ENCODE measurements around the gene ANKRD33.
"Not testable (repeated sequence)": the region's sequence is repeated elsewhere in the genome, so short reads cannot be mapped to it uniquely, and the experiment has no call there.

The ANKRD33 gene

DNA sequence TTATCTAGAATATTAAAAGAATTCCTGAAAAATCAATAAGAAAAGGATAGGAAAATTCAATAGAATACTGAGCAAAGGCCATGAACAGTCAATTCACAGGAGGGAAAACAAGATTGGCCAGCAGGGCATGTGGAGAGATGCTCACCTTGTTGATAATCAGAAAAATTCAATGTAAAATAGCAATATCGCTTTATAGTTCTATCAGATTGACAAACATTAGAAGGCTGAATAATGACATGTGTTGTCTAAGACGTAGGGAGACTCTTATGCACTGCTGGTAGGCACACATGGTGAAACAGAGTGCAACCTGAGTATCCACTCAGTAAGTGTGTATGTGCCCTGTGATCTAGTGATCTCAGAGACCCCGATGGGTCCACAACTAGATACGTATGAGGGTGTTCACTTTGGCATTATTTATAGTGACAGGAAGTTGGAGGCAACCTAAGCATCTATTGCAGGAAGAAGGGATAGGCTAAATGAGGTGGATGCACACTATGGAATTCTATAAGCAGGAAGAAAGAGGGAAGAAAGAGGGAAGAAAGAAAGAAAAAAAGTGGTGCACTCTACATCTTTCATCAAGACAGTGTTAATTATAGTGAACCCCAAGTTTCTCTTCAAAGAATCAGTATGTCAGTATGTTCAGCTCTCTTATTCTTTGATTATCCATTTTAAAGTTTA is 3.8 kb upstream of the ANKRD33 start:
- DNase-seq = no peak

DNA sequence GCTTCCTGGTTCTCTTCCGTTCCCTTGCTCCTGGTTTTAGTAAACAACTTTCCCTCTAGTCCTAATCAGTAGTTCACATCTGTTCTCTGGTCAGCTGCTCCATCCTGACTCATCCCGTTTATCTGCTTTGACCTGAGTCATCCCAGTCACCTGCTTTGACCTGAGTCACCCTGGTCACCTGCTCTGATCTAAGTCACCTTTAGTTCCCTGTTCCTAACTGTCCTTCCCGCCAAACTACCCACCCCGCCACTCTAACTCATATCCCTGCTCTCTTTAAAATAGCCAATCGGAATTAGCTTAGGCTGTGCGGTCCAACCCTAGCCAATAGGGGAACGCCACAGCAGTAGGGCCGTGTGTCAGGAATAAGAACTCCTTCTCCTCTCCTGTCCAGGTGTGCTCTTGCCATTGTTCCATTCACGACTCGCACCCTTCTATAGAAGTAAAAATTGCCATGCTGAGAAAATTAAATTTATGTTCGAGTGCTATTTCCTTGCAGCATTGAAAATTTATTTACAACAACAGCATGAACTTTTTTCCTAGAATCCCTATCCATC is 3.1 kb upstream of the ANKRD33 start:
- DNase-seq = no peak

DNA sequence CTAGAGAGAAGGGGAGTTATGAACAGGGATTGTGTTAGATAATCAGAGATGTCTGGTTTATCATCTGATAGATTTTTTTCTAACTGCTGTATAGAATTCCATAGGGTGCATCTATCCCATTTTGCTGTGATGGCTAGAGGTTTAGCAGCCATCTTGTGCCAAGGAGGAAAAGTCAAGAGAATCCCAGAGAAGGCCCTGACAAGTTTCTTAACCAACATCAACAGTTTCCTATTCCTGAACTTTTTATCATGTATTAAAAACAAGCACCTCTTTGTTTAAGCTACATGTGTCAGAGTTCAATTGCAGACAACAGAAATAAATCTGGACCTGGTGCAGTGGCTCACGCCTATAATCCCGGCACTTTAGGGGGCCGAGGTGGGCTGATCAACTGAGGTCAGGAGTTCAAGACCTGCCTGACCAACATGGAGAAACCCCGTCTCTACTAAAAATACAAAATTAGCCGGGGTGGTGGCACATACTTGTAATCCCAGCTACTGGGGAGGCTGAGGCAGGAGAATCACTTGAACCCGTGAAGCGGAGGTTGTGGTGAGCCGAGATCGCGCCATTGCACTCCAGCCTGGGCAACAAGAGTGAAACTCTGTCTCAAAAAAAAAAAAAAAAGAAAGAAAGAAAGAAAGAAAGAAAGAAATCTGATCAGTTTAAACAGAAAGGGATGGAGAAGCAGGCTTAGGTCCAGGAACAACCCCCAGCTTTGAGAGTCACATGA is 2.4 kb upstream of the ANKRD33 start:
- DNase-seq = not testable (repeated sequence)

DNA sequence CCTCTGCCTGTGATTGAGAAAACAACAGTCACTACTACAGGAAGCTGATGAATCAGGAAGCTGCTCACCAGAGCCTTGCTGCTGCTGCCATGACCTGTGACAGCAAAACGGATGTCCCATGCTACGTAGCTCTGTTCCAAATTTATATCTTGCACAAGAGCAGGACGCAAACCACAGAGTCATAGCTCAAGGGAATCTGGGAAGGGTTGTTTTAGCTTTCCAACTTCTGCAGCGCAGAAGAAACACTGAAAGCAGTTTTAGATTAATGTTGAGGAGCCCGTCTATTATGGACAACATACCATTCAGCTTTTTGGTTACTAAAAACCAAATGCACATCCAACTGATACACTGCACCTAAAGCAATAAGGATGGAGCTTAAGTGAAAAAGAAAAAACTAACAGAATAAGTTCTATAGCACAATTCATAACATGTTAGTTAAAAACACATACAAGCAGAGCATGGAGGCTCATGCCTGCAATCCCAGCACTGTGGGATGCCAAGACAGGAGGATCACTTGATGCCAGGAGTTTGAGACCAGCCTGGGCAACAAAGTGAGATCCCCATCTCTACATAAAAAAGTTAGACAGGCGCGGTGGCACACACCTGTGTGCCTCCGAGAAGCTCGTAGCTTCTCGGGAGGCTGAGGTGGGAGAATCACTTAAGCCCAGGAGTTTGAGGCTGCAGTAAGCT is 1.7 kb upstream of the ANKRD33 start:
- no peak for DNase-seq

DNA sequence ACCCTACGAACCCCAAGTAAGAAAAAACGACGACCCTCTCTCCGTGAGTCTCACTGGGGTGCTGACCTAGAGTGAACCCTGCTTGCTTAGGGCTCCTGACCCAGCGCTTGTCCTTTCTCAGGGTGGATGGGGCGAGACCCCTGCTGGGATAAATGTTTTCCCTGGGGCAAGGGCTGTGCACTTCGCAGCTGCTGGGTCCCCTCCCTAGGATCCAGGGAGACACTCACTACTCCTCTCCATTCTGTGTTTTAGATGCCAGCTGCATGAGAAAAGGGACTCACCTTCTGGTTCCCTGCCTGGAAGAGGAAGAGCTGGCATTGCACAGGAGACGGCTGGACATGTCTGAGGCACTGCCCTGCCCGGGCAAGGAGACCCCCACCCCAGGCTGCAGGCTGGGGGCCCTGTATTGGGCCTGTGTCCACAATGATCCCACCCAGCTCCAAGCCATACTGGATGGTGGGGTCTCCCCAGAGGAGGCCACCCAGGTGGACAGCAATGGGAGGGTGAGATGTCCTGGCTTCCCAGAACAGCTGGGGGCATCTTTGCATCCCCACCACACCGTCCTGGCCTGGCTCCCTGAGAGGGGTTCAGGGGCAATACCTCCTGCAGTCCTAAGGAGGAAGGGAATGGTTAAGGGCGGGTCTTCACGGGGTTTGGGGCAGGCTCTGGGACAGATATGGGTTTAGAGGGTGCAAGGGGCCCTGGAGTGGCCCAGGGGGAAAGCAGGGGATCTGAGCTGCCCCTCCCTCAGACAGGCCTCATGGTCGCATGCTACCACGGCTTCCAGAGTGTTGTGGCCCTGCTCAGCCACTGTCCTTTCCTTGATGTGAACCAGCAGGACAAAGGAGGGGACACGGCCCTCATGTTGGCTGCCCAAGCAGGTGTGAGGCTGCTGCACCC is 663 bp downstream of the ANKRD33 start:
- no peak for DNase-seq

DNA sequence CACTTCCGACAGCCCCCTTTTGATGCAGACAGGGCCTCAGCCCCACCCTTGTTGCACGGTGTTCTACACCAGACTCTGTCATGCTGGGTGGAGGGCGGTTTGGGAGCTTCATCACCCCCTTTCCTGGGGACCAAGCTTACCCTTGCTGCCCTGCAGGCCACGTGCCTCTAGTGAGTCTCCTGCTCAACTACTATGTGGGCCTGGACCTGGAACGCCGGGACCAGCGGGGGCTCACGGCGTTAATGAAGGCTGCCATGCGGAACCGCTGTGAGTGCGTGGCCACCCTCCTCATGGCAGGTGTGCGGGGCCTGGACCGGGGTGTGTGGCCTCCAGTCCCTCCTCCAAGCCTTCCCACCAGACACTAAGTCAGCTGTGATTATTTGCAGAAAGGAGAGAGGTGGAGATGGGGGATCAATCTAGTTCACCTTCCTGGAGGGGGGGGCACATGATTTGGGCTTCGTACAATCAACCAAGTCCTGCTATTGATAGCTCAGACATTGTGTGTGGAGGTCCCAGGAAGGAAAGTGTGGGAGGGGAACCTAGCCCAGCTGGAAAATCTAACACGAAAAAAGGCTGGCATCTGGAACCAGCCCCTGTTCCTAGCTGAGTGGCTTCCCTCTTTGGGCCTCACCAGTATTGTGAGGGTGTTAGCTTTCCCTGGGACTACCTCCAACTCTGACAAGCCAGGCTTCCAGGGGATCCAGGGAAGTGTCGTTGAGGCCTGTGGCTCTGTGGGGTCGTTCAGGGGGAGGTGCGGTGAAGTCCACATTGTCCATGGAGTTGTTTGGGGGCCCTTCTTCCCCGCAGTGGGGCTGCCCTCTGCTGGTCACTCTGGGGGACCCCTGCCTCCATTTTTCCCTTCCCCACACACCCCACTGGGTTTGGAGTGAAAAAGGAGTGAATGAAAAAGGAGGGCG is 1.6 kb downstream of the ANKRD33 start:
- DNase-seq = no peak

DNA sequence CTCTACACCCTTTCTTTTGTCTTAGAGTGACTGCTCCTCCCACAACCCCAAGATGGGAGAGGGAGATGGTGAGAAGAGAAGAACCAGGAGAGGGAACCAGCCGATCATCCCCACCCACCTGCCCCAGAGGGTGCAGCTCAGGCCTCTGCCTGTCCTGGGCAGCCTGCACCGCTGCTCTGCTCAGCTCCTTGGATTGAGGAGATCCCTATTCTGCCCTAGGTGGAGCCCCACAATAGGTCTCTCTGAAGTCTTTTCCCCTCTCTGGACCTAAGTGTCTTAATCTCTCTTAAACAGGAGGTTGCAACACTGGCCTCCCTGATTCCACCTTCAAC is 2.2 kb downstream of the ANKRD33 start:
- DNase-seq = no peak

DNA sequence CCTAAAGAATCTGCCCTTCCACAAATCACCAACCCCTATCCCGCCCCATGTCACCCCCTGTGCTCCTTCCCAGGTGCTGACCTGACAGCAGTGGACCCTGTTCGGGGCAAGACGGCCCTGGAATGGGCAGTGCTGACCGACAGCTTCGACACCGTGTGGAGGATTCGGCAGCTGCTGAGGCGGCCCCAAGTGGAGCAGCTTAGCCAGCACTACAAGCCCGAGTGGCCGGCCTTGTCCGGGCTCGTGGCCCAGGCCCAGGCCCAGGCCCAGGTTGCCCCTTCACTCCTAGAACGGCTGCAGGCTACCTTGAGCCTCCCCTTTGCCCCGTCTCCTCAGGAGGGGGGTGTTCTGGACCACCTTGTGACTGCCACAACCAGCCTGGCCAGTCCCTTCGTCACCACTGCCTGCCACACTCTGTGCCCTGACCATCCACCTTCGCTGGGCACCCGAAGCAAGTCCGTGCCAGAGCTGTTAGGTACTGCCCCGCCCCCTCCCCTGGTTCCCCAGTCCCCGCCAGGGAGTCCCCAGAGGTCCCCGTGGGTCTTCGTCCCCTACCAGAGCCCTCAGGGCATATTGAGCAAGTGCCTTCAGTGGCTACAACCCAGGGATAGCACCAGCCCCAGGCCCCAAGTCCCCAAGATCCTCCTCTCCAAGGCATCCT is 2.7 kb downstream of the ANKRD33 start:
- no peak for DNase-seq

DNA sequence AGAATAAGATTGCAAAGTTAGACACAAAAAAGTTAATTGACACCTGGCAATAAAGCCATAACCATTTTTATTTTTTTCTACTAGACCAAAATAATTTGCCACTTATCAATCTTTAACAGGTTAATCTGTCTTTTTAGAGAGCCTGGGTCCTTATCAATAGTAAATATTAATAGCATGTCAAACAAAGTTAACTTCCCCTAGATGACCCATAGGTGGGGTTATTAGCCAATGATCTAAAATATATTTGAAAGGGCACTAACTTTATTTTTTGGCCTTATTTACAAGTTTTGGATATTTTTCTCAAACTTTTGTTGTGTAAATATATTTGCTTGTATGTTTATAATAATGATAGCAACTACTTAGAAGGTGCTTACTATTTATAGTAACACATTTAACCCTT is 3.9 kb downstream of the ANKRD33 start:
- DNase-seq = no peak

DNA sequence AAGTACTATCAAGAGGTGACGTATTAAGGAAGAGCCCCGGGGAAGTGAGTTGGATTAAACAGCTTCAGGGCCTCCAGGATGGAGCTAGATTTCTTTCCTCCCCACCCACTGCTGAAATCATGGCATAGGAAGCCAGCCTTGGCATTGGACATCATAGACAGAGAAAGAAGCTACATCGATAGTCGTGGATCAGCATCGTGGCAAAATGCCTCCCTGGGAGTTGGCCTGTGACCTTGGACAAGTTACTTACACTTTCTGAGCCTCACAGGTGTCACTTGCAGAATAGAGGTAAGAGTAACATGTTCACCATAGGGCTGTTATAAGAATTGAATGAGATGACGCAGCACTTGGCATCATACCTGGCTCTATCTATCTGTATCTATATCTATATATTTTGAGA is 5.9 kb downstream of the ANKRD33 start:
- DNase-seq = no peak

DNA sequence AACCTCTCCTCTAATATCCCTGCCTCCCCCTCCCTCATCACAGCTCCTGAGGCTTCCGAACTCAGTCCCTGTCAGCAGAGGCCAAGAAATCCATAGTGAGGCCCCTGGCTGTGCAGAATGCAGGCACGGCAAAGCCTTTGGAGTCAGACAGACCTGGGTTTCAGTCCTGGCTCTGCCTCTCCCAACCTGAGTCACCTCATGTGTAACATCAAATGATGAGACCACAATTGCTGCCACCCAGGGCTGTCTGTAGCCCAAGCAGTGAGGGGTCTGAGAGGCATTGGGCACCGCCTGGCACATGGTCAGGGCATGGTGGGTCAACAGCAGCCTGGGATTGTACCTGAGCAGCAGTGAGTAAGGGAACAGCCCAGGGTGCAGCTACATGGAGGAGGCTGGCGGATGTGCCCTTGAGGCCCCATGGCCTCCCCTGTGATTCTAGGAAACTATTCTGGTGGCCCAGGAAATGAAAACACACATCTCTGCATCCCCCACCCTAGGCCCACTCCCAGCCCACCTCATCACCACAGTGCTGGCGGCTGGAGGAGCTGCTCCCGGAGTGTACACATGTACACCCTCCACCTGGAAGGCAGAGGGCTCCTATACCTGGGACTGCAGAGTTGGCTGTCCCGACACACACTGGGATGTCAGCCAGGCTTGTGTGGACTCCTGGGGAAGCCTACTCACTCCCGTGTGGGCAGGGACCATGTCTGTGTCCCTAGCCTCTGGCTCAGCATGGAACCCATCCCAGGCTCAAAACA is 7.7 kb downstream of the ANKRD33 start:
- DNase-seq = no peak

DNA sequence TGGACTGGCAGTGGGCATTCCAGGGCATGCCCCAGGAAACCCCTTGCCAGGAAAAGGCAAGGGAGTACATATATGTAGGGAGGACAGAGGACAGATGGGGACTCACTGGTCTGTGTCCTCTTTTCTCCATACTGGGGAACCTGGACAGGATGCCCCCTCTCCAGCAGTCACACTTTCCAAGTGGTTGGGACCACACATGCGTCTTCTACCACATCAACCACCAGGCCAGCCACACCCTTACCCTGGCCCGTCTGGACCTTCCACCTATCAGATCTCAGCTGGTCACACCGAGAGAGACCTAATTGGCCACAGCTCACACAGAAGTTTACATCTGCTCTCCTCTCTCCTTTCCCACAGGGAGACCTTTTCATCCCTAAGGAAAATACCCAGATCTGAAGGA is 8.3 kb downstream of the ANKRD33 start:
- DNase-seq = no peak

DNA sequence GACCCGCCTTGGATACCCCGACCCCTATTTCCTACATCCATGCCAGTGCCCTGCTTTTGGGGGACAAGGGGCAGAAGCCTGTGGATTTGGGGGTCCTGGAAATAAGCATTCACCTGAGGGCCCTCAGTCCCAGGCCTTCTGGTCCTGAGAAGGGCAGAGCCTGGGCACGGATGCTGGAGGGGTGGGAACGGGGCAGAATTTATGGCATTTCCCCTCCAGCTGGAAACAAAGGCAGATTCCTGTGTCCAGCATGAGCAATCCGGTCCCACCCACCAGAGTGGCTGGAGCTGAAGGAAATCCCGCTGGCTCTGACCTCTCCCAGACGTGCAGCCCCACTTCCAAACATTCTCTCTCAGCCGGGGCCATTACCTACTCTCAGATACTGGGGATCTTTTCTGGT is 9.3 kb downstream of the ANKRD33 start:
- no peak for DNase-seq

DNA sequence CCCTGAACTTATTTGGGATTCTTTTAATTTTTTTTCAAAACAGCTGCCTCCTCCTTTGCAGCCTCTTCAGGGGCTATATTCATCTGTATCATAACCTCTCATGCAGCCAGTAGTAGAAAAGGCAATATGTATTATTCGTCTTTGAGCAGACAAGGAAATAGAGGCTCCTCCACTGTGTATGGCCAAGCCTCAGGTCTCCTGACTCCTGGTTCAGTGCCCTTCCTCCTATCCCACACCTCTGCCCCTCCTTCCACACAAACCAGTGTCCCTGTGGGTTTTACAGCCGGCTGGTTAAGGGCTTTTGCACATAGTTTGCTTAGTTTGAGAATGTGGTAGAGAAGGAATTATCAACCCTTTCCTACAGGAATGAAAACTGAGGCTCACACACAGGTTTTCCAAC is 10.6 kb downstream of the ANKRD33 start:
- DNase-seq = no peak

DNA sequence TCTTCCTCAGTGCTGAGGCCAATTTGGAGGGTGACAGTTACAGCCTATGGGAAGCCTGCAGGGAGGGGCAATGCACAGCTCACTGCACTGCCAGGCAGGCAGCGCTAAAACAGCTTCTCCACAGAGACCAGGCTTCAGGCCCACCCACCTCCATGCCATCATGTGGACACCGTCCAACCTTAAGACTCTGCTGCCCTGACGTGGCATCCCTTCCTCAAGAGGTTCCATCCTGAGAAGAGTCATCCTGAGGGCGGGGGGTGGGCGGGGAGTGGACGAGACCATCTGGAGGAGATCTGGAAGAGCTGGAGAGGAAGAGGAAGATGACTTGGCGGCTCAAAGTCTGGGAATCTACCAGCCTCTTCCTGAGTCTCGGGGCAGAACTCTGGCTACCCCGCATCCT is 11.0 kb downstream of the ANKRD33 start:
- no peak for DNase-seq

DNA sequence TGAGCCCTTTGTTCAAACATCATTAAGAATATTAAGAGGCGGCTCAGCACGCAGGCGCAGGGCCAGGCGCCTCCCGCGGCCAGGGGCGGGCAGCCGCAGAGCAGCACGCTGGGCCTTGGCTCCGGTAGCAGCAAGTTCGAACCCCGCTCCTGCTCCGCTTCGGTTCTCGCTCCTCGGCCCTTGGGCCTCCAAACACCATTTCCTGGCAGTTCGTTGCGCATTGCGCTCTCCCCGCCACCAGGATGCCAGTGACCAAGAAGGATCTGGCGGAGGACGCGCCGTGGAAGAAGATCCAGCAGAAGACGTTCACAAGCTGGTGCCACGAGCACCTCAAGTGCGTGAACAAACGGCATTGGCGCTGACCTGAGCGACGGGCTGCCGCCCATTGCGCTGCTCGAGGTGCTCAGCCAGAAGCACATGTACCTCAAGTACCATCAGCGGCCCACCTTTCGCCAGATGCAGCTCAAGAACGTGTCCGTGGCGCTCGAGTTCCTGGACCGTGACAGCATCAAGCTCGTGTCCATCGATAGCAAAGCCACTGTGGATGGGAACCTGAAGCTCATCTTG is 12.5 kb downstream of the ANKRD33 start:
- DNase-seq = no peak

DNA sequence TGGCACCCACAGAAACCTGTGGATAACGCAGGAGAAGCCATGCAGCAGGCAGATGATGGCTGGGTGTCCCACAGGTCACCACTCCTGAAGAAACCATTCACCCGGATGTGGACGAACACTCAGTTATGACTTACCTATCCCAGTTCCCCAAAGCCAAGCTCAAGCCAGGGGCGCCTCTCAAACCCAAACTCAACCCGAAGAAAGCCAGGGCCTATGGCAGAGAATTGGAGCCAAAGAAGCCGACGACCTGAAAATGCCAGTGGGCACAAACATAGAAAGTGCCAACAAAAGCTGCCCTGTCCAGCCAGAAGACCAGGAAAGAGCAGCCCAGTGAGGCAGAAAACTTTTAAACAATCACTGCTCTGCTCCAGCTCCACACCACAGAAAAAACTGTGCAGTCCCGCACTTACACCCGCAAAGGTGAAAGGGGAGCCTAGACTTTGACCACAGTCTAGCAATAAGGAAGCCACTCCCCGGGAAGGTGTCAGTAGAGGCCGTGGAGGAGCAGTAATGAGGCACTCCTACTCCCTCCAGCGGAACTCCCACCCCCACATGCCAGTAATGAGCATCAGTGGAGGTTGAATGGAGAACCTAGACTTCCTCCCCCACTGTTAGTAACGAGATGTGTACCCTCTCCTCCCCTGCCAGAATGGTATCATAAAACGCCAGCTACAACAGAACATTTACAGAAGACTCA is 13.4 kb downstream of the ANKRD33 start:
- no peak for DNase-seq

DNA sequence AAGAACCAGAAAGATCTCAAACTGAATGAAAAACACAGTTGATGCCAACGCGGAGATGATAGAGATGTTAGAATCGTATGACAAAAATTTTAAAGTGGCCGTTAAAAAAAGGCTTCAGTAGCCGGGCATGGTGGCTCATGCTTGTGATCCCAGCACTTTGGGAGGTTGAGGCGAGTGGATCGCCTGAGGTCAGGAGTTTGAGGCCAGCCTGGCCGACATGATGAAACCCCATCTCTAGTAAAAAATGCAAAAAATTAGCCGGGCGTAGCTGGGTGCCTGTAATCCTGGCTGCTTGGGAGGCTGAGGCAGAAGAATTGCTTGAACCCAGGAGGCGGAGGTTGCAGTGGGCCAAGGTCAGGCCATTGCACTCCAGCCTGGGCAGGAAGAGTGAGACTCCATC is 14.0 kb downstream of the ANKRD33 start:
- no peak for DNase-seq

DNA sequence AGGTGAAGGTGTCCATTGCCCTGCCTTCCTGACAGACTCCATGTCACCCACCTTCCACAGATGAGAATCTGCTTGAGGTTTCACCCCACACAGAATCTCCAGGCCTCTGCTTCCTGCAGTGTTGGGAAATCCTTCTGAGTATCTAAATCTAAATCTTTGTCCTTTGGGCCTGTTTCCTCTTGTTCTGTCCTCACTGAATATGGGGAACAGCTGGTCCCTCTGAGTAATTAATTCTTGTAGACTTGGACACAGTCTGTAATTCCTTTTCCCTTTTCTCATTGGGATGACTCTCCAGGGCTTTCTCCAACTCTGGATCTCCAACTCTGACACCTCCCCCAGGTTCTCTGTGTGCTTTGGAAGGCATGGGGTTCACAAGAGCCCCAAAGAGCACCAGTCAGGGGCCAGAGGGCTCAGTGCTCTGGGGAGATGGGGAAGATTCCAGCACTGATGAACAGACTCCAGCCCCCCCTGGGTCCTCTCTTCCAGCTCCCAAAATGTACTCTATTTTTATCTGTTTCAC is 17.1 kb downstream of the ANKRD33 start:
- no peak for DNase-seq
